Measurements from ENCODE around the gene MEIOC.
"Not testable (repeated sequence)": the region's sequence is repeated elsewhere in the genome, so short reads cannot be mapped to it uniquely, and the experiment has no call there.

Gene MEIOC

GRCh38 chr17:44655983-44656710, at the start of gene MEIOC:
Gene MEIOC (plus strand): TSS chr17:44656468. CDS start chr17:44656614, 146 bp downstream.
- DNase-seq: no peak

- no peak for DNase-seq
Measured at GRCh38 chr17:44606658-44607057, 49.6 kb upstream of the MEIOC start.

GRCh38 chr17:44607836-44608690, 48.2 kb upstream of the MEIOC start:
- no peak for DNase-seq

GRCh38 chr17:44608727-44609435, 47.4 kb upstream of the MEIOC start:
- DNase-seq: no peak

GRCh38 chr17:44610331-44610730, 45.9 kb upstream of the MEIOC start:
- no peak for DNase-seq

- DNase-seq: no peak
Measured at GRCh38 chr17:44610871-44611270, 45.4 kb upstream of the MEIOC start.

- DNase-seq: no peak
Measured at GRCh38 chr17:44614862-44615261, 41.4 kb upstream of the MEIOC start.

GRCh38 chr17:44618652-44619051, 37.6 kb upstream of the MEIOC start:
- DNase-seq: not testable (repeated sequence)

GRCh38 chr17:44623070-44623725, 33.1 kb upstream of the MEIOC start:
- DNase-seq: no peak

- DNase-seq: no peak
Measured at GRCh38 chr17:44627513-44628242, 28.6 kb upstream of the MEIOC start.

GRCh38 chr17:44628243-44629188, 27.8 kb upstream of the MEIOC start:
- DNase-seq: no peak

GRCh38 chr17:44629314-44629713, 27.0 kb upstream of the MEIOC start:
- no peak for DNase-seq

GRCh38 chr17:44630703-44631102, 25.6 kb upstream of the MEIOC start:
- no peak for DNase-seq

- no peak for DNase-seq
Measured at GRCh38 chr17:44633998-44634397, 22.3 kb upstream of the MEIOC start.

- DNase-seq: not testable (repeated sequence)
Measured at GRCh38 chr17:44634401-44634800, 21.9 kb upstream of the MEIOC start.

- no peak for DNase-seq
Measured at GRCh38 chr17:44636562-44636961, 19.7 kb upstream of the MEIOC start.

GRCh38 chr17:44637066-44637465, 19.2 kb upstream of the MEIOC start:
- no peak for DNase-seq

- peak; percentile 35 for DNase-seq
Measured at GRCh38 chr17:44642834-44643233, 13.4 kb upstream of the MEIOC start.

- DNase-seq: no peak
Measured at GRCh38 chr17:44645341-44645740, 10.9 kb upstream of the MEIOC start.

GRCh38 chr17:44646280-44646679, 10.0 kb upstream of the MEIOC start:
- no peak for DNase-seq

- no peak for DNase-seq
Measured at GRCh38 chr17:44647736-44648135, 8.5 kb upstream of the MEIOC start.

All from NCI-H446 treated with DMSO at 0.1 percent for 48 hours (cell line).